Upper lobe of left lung (tissue), 6 donors: Measurements from ENCODE around the gene XXYLT1. TPM values are rescaled to one million over a fixed set of nuclear protein-coding genes. Genes with fewer than 3 reads are reported as not detected.

Experiments
- ATAC-seq, 2 donors: fragments of 200-7000 bp; cut with Tn5 transposase; one replicate each; pipeline ENCODE4 v1.9.1; 2022; ENCODE audit warnings: mild to moderate bottlenecking in 2 of 2, moderate library complexity in 2 of 2; ENCODE audit not compliant: low FRiP score in 2 of 2
- DNase-seq, 2 donors: peaks; one replicate each; pipeline ENCODE4 v3.0.0-alpha.2; 2019 to 2020
- H3K27ac ChIP-seq, 4 donors: fragments of 200-600 bp; sonication (generic); one replicate each; pipeline ENCODE4 v1.5.1; 2016 to 2019
- H3K27me3 ChIP-seq, 4 donors: fragments of 200-600 bp; sonication (generic); one replicate each; pipeline ENCODE4 v1.5.1; 2017 to 2019
- H3K36me3 ChIP-seq, 4 donors: fragments of 200-600 bp; sonication (generic); one replicate each; pipeline ENCODE4 v1.5.1; 2016 to 2019
- H3K4me1 ChIP-seq, 4 donors: fragments of 200-600 bp; sonication (generic); one replicate each; pipeline ENCODE4 v1.5.1; 2018 to 2019
- H3K4me3 ChIP-seq, 4 donors: fragments of 200-600 bp; sonication (generic); one replicate each; pipeline ENCODE4 v1.5.1; 2017 to 2019; ENCODE audit warnings: mild to moderate bottlenecking in 2 of 4, moderate library complexity in 1 of 4
- H3K9me3 ChIP-seq, 4 donors: fragments of 200-600 bp; sonication (generic); one replicate each; pipeline ENCODE4 v1.5.1; 2018 to 2019
- EP300 ChIP-seq, 4 donors: sonication (generic); formaldehyde crosslinking; IDR thresholded peaks; one replicate each; pipeline ENCODE4 v1.5.1; 2017; ENCODE audit warnings: antibody characterized with exemption in 4 of 4, control low read depth in 2 of 4
- POLR2A ChIP-seq, 4 donors: fragments of 450-650 bp; IDR thresholded peaks; one replicate each; pipeline ENCODE4 v1.5.1; 2016 to 2017; ENCODE audit warnings: antibody characterized with exemption in 4 of 4, mild to moderate bottlenecking in 2 of 4
- POLR2AphosphoS5 ChIP-seq, 2 donors: sonication (generic); formaldehyde crosslinking; IDR thresholded peaks; one replicate each; pipeline ENCODE4 v1.5.1; 2017; ENCODE audit warnings: antibody characterized with exemption in 2 of 2
- WGBS, 2 donors: methylation state at CpG; one replicate each; pipeline ENCODE4 v1.1.5; 2017 to 2018; 5-methylcytosine and 5-hydroxymethylcytosine counted together
- total RNA-seq, 6 donors: library from RNA; depleted of rRNA in 4 of 6; stranded (reverse); fragments of >200 nt in 4 of 6; gene quantifications; one replicate each; pipeline versions ENCODE4 v1.1.0 to v1.2.1, GENCODE V29; 2016 to 2021
- TF ChIP-seq, protein P1 (sequence below), 6 experiments: fragments of 450-650 bp in 4 of 6; fragments of 200-600 bp in 2 of 6; sonication (generic) in 2 of 6; IDR thresholded peaks; one replicate each; pipeline ENCODE4 v1.5.1; 2016 to 2019; ENCODE audit warnings: antibody characterized with exemption in 6 of 6
- donor health status: DM: no; HTN: no; CAD: no; lungs with moderate emphysema.
- donor health status: DM: no; HTN: yes; CAD: no; lungs with severe emphysema.

The XXYLT1 gene
- total RNA-seq, 6 donors from 2014 or later = 6.3 to 9.6 (median 8.6) TPM

DNA sequence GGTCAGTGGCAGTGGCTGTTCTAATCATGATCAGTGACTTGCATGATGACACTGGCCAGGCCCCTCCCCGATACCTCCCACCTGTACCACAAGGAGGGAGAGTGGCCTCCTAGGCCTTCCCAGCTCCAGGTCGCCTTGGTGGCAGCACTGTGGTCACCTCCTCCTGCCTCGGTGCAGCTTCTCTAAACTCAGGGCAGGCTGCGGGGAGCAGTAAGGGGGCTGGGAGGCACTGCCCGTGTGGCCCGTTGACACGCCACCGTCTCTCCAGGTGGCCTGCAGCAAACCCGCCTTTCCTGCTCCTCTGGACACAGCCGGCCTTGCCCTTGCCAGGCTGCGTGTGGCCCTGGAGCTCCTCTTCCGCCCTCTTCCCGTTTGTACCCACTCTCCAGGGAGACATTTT, 184.1 kb downstream of the XXYLT1 start:
- Histone ChIP-seq H3K36me3 (no peaks in the 10 kb centered on the region), H3K9me3 (no peaks in the 10 kb centered on the region), H3K4me1 (peaks cover 5 to 18% (median 11%) of the 10 kb centered on the region in 4 donors), H3K27ac (peak overlapping the region in 1 of 4 donors; percentile 52), H3K4me3 (no peak overlapping the region), H3K27me3 (no peaks in the 10 kb centered on the region)
- ATAC-seq (peak in 1 of 2 donors; percentile 43), DNase-seq (peak in 1 of 2 donors; percentile 72)
- 80 to 87% methylated on average over 7 to 13 of the region's 13 CpGs for WGBS, 2 donors
- TF ChIP-seq POLR2A (IDR thresholded peaks at IDR 0.05) (no peak), POLR2AphosphoS5 (IDR thresholded peaks at IDR 0.05) (no peak), EP300 (IDR thresholded peaks at IDR 0.05) (no peak)
- TF ChIP-seq, protein P1, sequence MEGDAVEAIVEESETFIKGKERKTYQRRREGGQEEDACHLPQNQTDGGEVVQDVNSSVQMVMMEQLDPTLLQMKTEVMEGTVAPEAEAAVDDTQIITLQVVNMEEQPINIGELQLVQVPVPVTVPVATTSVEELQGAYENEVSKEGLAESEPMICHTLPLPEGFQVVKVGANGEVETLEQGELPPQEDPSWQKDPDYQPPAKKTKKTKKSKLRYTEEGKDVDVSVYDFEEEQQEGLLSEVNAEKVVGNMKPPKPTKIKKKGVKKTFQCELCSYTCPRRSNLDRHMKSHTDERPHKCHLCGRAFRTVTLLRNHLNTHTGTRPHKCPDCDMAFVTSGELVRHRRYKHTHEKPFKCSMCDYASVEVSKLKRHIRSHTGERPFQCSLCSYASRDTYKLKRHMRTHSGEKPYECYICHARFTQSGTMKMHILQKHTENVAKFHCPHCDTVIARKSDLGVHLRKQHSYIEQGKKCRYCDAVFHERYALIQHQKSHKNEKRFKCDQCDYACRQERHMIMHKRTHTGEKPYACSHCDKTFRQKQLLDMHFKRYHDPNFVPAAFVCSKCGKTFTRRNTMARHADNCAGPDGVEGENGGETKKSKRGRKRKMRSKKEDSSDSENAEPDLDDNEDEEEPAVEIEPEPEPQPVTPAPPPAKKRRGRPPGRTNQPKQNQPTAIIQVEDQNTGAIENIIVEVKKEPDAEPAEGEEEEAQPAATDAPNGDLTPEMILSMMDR (IDR thresholded peaks at IDR 0.05) = no peak

DNA sequence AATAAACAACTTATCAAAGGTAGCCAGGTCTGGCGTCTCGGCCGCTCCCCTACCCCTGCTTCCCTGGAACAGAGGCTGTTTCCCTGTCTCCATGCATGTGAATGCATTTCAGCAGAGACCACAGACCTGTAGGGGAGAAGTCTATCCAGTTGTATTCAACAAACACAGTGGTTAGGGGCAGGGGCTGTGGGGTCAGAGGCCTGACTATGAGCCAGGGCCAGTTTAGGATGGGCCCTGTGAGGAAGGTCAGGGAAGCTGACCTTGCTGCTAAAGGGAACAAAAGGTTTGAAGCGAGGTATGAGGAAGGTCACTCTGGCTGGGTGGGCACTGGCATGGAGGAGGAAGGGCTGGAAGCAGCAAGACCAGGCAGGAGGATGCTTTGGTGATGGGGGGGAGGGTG, 184.6 kb downstream of the XXYLT1 start:
- Histone ChIP-seq H3K4me1 (peaks cover 10 to 24% (median 16%) of the 10 kb centered on the region in 4 donors), H3K4me3 (no peak overlapping the region), H3K9me3 (no peaks in the 10 kb centered on the region), H3K27ac (no peak overlapping the region), H3K27me3 (no peaks in the 10 kb centered on the region), H3K36me3 (no peaks in the 10 kb centered on the region)
- ATAC-seq (no peak), DNase-seq (no peak)
- WGBS, 2 donors = 98% methylated on average over 4 of the region's 4 CpGs
- TF ChIP-seq POLR2A (IDR thresholded peaks at IDR 0.05) = no peak
- TF ChIP-seq POLR2AphosphoS5 (IDR thresholded peaks at IDR 0.05) = no peak
- TF ChIP-seq, protein P1 (IDR thresholded peaks at IDR 0.05) = no peak
- TF ChIP-seq EP300 (IDR thresholded peaks at IDR 0.05) = no peak

DNA sequence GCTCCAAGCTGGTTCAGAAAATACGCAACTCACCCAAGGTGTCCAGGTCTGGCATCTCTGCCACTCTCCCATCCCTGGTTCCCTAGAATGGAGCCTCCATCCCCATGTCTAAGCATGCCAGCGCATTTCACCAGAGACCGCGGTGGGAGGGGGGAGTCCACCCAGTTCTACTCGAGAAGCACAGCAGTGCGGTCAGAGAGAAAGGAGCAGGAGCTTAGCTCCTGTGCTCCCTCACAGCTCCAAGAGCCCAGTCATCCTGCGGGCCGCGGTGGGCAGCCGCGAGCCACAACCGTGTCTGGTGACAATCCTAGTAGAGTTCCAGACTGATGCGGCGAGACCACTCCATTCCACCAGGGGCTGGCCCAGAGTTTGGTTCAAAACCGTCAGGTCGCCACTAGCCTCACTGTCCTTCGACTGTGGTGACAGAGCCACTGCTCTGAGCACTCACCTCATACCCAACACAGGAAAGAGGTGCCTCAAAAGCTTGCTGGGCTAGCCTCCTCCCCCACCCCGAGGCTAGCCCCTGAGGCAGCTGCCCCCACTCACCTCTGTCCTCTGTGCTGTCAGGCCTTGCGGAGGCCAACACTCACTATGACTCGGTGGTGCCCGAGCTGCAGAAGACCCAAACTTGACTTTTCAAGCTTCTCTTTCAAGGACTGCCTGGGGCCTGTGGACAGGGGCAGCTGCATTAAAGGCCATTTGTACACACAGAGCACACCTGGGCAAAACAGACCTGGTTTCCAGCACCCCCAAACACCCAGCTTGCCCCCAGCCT, 185.4 kb downstream of the XXYLT1 start:
- peak in 1 of 2 donors; percentile 15 for ATAC-seq
- H3K27ac ChIP-seq = no peak overlapping the region
- H3K27me3 ChIP-seq = no peaks in the 10 kb centered on the region
- H3K4me1 ChIP-seq = peaks cover 17 to 32% (median 24%) of the 10 kb centered on the region in 4 donors
- H3K36me3 ChIP-seq = no peaks in the 10 kb centered on the region
- H3K9me3 ChIP-seq = no peaks in the 10 kb centered on the region
- 97 to 98% methylated on average over 10 to 21 of the region's 21 CpGs for WGBS, 2 donors
- no peak overlapping the region for H3K4me3 ChIP-seq
- no peak for DNase-seq
- TF ChIP-seq, protein P1 (IDR thresholded peaks at IDR 0.05) = no peak
- TF ChIP-seq EP300 (IDR thresholded peaks at IDR 0.05) = no peak
- no peak for TF ChIP-seq POLR2A (IDR thresholded peaks at IDR 0.05)
- TF ChIP-seq POLR2AphosphoS5 (IDR thresholded peaks at IDR 0.05) = no peak

DNA sequence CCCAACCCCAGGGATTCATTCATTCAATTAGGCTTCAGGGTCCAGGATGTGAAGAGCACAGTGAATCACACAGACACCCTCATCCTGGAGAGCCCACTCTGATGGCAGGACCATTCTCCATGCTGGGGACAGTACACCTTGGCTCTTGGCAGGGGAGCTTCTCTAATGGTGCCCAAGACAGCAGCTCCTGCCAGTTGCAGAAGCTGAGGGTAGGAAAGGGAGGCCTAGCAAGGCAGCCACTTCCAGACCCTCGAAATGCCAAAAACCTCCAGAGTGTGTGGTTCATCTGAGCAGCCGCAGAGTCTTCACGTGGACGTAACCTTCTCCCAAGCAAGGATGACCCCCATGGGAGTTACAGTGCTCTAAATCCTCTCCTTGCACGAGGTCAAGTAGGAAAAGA, 186.2 kb downstream of the XXYLT1 start:
- peaks cover 25 to 37% (median 31%) of the 10 kb centered on the region in 4 donors for H3K4me1 ChIP-seq
- H3K9me3 ChIP-seq = no peaks in the 10 kb centered on the region
- no peaks in the 10 kb centered on the region for H3K36me3 ChIP-seq
- peak overlapping the region in 1 of 4 donors; percentile 10 for H3K27ac ChIP-seq
- no peak for ATAC-seq
- WGBS, 2 donors = 88 to 96% methylated on average over 4 to 5 of the region's 5 CpGs
- DNase-seq = no peak
- no peak for TF ChIP-seq EP300 (IDR thresholded peaks at IDR 0.05)
- no peak for TF ChIP-seq POLR2AphosphoS5 (IDR thresholded peaks at IDR 0.05)
- TF ChIP-seq POLR2A (IDR thresholded peaks at IDR 0.05) = no peak
- TF ChIP-seq, protein P1 (IDR thresholded peaks at IDR 0.05) = no peak
- no peaks in the 10 kb centered on the region for H3K27me3 ChIP-seq
- H3K4me3 ChIP-seq = no peak overlapping the region
